OCI-M2 (cell line): Measurements from ENCODE around the gene SYNGAP1.
"Not testable (repeated sequence)": the region's sequence is repeated elsewhere in the genome, so short reads cannot be mapped to it uniquely, and the experiment has no call there.

Source experiments
- DNase-seq: peaks from one replicate; lab custom pipeline; 2025; ENCODE audit not compliant: unreplicated experiment; lab: John Stamatoyannopoulos, UW

Gene SYNGAP1

DNA sequence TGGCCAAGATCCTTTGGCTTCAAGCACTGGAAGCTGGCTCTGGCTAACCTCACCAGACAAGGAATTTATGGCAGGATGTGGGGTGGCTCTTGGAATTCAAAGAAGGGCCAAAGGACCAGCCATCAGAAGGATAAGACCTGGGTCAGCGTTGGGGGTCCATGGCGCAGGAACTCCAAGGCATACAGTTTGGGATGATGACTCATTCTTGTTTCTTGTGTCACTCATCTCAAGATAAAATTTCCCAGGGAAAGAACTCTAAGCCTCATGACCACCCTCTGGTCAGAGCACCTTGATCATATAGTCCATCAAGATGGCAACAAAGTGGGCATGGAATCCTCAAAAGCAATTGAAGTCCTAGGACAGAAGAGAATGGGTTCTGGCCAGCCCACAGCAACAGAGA is 39.4 kb downstream of the SYNGAP1 start:
- no peak for DNase-seq

GRCh38 chr6:33466075-33466735 is 46.3 kb downstream of the SYNGAP1 start:
- no peak for DNase-seq

DNA sequence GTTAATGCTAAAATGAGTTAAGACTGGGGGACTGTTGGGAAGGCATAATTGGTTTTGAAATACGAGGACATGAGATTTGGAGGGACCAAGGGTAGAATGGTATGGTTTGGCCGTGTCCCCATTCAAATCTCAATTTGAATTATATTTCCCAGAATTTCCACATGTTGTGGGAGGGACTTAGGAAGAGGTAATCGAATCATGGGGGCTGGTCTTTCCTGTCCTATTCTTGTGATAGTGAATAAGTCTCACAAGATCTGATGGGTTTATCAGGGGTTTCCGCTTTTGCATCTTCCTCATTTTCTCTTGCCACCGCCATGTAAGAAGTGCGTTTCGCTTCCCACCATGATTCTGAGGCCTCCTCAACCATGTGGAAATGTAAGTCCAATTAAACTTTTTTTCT is 47.2 kb downstream of the SYNGAP1 start:
- DNase-seq, result no peak

DNA sequence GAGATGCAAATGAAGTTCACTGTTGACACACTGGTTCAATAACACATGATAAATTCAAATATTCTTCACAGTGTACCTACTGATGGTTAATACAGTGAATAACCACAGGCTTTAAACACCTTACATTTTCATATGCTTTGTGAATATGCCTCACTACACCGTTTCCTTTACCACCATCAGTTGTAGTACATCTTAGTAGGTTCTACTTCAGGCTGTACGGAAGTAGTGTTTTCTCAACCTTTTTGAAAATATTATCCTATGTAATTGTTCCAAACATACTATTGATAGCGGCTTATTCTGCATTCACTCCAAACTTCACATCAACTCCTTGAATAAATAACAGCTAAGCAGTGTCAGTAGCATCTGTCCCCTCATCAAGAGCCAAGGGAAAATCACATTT is 49.8 kb downstream of the SYNGAP1 start:
- DNase-seq, result no peak

DNA sequence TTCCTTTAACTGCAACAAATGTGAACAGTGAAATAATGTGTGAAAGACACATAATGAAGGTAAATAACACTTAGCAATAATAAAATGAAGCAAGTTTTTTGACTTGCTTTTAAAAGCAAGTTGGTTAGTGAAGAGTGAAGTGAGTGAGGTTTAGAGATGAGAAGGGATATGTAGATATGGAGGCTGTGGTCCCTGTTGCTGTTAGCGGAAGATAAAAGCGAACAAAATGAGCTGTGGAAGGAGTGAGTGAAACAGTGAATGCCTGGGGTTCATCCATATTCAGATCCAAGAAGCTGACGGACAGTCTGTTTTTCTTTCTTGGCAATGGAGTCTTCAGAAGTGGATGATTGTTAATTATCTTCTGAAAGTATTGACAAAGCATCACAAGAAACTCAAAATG is 58.0 kb downstream of the SYNGAP1 start:
- no peak for DNase-seq

DNA sequence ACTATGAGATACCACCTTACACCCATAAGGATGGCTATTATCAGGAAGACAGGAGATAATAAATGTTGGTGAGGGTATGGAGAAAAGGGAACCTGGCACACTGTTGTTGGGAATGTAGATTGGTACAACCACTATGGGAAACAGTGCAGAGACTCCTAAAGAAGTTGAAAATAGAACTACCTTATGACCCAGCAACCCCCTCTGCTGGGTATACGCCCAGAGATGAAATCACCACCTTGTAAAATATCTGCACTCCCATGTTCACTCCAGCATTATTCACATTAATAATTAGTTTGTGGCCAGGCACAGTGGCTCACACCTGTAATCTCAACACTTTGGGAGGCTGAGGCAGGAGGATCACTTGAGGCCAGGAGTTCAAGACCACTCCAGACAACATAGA is 61.3 kb downstream of the SYNGAP1 start:
- no peak for DNase-seq

DNA sequence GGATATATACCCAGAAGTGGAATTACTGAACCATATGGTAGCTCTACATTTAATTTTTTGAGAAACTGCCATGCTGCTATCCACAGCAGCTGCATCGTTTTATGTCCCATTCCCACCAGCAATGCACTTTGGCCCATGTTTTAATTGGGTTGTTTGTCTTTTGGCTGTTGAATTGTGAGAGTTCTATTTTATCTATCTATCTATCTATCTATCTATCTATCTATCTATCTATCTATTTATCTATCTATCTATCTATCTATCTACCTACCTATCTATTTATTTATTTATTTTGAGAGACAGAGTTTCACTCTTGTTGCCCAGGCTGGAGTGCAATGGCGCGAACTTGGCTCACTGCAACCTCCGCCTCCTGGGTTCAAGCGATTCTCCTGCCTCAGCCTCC is 62.8 kb downstream of the SYNGAP1 start:
- not testable (repeated sequence) for DNase-seq

DNA sequence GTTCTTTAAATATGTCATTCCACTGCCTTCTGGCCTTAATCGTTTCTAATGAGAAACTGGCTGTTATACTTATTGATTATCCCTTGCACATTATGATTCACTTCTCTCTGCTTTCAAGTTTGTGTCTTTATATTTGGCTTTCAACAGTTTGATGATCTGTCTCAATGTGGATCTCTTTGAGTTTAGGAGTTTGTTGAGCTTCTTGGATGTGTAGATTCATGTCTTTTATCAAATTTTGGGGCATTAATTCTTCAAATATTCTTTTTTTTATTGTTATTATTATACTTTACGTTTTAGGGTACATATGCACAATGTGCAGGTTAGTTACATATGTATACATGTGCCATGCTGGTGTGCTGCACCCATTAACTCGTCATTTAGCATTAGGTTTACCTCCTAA is 63.8 kb downstream of the SYNGAP1 start:
- no peak for DNase-seq

DNA sequence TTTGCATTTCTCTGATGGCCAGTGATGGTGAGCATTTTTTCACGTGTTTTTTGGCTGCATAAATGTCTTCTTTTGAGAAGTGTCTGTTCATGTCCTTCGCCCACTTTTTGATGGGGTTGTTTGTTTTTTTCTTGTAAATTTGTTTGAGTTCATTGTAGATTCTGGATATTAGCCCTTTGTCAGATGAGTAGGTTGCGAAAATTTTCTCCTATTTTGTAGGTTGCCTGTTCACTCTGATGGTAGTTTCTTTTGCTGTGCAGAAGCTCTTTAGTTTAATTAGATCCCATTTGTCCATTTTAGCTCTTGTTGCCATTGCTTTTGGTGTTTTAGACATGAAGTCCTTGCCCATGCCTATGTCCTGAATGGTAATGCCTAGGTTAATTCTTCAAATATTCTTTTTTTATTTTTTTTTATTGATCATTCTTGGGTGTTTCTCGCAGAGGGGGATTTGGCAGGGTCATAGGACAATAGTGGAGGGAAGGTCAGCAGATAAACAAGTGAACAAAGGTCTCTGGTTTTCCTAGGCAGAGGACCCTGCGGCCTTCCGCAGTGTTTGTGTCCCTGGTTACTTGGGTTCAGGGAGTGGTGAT is 64.9 kb downstream of the SYNGAP1 start:
- not testable (repeated sequence) for DNase-seq

- not testable (repeated sequence) for DNase-seq
These were observed 65.8 kb downstream of the SYNGAP1 start for GRCh38 chr6:33485680-33486079.

DNA sequence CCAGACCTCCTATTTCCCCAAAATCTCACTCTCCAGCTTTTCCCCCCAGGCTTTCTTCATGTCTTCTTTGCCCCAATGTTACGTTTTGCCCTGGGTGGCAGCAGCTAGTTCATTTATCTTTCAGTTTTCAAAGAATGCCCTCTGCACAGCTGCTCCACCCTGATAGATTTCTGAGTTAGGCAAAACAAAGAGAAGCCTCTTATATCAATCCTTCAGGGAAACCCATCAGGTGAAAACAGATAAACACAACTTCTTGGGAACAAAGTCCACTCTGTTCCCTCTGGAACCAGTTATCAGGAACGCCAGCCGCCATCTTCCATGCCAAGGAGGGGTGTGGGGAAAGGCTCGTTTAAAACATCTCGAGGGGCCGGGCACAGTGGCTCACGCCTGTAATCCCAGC is 68.5 kb downstream of the SYNGAP1 start:
- no peak for DNase-seq

- no peak for DNase-seq
These were observed 70.3 kb downstream of the SYNGAP1 start for GRCh38 chr6:33490198-33490597.

- no peak for DNase-seq
These were observed 70.8 kb downstream of the SYNGAP1 start for GRCh38 chr6:33490621-33491020.

GRCh38 chr6:33492093-33492492 is 72.2 kb downstream of the SYNGAP1 start:
- no peak for DNase-seq

DNA sequence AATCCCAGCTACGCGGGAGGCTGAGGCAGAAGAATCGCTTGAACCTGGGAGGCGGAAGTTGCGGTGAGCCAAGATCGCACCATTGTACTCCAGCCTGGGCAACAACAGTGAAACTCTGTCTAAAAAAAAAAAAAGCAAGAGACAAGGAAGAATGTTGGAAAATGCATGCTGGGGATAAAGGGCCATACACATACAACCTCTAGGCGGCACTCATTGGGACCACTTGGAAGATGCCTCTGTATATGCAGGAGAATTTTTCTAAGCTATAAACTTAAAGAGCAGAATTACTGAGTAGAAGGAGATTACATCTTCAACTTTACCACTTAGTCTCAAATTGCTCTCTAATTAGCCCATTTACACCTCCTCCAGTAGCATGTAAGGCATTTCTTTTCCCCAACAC is 77.3 kb downstream of the SYNGAP1 start:
- no peak for DNase-seq

GRCh38 chr6:33502486-33502885 is 82.6 kb downstream of the SYNGAP1 start:
- DNase-seq, result no peak

DNA sequence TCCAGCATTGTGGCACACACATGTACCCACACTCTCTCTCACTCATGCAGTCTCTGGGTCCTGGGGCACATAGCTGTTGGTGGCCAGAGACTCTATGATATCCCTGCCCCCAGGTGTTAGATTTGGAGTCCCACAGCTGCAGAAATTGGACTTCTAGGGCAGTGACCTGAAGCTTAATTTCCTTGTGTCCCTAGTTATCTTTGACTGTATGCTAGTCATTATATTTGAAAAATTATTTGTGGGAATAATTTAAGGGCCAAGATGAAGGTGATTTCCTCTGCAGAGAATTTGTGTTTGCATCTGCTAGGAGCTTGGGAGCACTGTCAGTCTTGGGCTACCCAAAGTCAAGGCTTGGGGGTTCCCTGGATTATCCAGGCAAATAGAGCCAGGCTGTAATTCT is 84.6 kb downstream of the SYNGAP1 start:
- no peak for DNase-seq
